22Rv1 (cell line): Measurements from ENCODE around the gene LAMA1.

ENCODE experiments used
- ZFX ChIP-seq: fragments of 450-650 bp; IDR thresholded peaks from 2 replicates; pipeline ENCODE4 v1.6.1; 2017; ENCODE audit warnings: antibody characterized with exemption, borderline replicate concordance
- TF ChIP-seq, protein P1 (sequence below): fragments of 450-650 bp; IDR thresholded peaks from 2 replicates; pipeline ENCODE4 v1.5.1; 2017; ENCODE audit warnings: mild to moderate bottlenecking

DNA sequence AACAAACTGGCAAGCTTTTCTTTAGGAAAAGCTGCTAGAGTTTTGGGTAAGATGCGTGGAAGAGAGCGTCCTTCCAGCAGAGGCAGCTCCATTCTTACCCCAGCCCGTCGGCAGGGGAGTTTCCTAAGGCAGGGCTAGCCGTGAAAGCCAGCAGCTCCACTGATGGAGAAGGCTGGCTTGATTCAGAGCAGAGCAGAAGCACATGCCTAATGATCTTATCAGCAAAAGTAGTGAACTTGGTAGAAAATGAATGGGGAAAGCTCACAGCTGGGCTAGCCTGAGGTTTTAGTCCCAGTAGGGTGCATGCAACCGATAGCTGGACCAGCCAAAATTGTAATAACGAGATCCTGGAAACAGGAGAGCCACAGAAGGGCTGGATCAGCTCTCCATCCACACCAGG lies 20.8 kb downstream of the LAMA1 start:
- TF ChIP-seq, protein P1, sequence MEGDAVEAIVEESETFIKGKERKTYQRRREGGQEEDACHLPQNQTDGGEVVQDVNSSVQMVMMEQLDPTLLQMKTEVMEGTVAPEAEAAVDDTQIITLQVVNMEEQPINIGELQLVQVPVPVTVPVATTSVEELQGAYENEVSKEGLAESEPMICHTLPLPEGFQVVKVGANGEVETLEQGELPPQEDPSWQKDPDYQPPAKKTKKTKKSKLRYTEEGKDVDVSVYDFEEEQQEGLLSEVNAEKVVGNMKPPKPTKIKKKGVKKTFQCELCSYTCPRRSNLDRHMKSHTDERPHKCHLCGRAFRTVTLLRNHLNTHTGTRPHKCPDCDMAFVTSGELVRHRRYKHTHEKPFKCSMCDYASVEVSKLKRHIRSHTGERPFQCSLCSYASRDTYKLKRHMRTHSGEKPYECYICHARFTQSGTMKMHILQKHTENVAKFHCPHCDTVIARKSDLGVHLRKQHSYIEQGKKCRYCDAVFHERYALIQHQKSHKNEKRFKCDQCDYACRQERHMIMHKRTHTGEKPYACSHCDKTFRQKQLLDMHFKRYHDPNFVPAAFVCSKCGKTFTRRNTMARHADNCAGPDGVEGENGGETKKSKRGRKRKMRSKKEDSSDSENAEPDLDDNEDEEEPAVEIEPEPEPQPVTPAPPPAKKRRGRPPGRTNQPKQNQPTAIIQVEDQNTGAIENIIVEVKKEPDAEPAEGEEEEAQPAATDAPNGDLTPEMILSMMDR, result no peak
- TF ChIP-seq ZFX, result no peak
